ENCODE measurements around the gene GDPD3. TPM values are rescaled to one million over a fixed set of nuclear protein-coding genes. Genes with fewer than 3 reads are reported as not detected.
"Not testable (repeated sequence)": the region's sequence is repeated elsewhere in the genome, so short reads cannot be mapped to it uniquely, and the experiment has no call there.

Gene GDPD3
- total RNA-seq, 6 experiments from 2014 or later, result 0.19 to 2.3 (median 2.3) TPM; not detected in 1

DNA sequence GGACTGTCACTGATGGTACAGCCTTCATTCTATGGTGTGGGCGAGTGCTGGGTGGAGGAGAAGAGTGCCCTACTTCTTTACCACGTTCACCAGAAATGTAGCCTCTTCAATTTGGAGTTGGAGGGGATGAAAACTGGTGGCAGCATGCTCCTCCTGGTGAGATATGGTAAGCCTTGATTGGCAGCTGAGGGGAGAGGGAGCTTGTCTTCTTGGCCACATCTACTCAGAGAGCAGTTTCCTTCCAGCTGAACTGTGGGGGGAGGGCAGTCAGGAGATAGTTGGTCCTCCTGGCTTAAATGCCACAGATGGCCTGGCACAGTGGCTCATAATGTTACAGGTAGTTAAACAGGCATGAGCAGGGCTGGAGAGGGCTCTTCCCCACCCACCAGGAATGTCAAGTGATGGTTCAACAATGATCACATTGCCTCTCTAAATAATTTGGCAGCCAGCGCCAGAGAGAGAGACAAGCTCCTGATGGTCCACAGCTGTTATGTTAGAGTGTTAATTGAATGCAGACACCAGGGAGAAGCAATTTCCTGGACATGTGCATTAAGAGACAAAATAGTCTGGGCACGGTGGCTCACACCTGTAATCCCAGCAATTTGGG is 18.6 kb upstream of the GDPD3 start:
- intact Hi-C loops (cut with DNase I), result no loop called here
- H3K27me3 ChIP-seq, result no peaks in the 10 kb centered on the region
- ATAC-seq, result no peak
- no peaks in the 10 kb centered on the region for H3K9me3 ChIP-seq
- TF ChIP-seq, protein P1, sequence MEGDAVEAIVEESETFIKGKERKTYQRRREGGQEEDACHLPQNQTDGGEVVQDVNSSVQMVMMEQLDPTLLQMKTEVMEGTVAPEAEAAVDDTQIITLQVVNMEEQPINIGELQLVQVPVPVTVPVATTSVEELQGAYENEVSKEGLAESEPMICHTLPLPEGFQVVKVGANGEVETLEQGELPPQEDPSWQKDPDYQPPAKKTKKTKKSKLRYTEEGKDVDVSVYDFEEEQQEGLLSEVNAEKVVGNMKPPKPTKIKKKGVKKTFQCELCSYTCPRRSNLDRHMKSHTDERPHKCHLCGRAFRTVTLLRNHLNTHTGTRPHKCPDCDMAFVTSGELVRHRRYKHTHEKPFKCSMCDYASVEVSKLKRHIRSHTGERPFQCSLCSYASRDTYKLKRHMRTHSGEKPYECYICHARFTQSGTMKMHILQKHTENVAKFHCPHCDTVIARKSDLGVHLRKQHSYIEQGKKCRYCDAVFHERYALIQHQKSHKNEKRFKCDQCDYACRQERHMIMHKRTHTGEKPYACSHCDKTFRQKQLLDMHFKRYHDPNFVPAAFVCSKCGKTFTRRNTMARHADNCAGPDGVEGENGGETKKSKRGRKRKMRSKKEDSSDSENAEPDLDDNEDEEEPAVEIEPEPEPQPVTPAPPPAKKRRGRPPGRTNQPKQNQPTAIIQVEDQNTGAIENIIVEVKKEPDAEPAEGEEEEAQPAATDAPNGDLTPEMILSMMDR (IDR thresholded peaks at IDR 0.05), result no peak
- no peak for TF ChIP-seq POLR2A (IDR thresholded peaks at IDR 0.05)
- no peak overlapping the region for H3K4me3 ChIP-seq
- WGBS (ENCODE audit: insufficient coverage, low coverage, low lambda C conversion rate, missing lambda C conversion rate), result 71% methylated on average over 1 of the region's 4 CpGs
- no peak for DNase-seq
- no peaks in the 10 kb centered on the region for H3K36me3 ChIP-seq
- no peak overlapping the region for H3K27ac ChIP-seq
- H3K4me1 ChIP-seq, result no peaks in the 10 kb centered on the region

DNA sequence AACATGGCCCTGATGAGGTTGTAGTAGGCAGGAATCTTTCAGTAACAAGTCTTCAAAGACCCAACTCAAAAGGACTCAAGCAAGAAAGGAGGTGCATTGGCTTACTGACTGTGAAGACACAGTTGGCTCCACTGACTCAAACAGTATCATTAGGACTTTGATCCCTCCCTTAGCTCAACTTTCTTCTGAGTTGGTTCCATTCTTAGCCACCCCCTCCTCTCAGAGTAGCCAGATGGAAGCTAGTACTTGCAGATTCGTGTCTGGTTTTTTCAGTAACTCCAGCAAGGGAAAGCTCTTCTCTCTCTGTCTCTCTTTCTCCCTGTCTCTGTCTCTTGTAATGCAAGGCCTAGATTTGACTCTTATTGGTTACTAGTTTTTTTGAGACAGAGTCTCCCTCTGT is 14.7 kb upstream of the GDPD3 start:
- intact Hi-C loops (cut with DNase I), result no loop called here

DNA sequence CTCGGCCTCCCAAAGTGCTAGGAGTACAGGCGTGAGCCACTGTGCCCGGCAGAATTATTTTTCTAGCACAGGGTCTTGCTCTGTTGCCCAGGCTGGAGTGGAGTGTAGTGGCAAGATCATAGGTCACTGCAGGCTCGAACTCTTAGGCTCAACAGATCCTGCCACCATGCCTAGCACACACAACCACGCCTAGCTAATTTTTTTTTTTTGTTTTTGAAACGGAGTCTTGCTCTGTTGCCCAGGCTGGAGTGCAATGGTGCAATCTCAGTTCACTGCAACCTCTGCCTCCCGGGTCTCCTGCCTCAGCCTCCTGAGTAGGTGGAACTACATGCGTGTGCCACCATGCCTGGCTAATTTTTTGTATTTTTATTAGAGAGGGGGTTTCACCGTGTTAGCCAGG is 12.4 kb upstream of the GDPD3 start:
- H3K4me3 ChIP-seq; H3K36me3 ChIP-seq; H3K9me3 ChIP-seq; H3K27me3 ChIP-seq; DNase-seq; H3K27ac ChIP-seq; intact Hi-C loops (cut with DNase I); ATAC-seq: not testable (repeated sequence)
- H3K4me1 ChIP-seq, result peaks cover 0 to 15% (median 0%) of the 10 kb centered on the region in 4 donors
- WGBS (ENCODE audit: insufficient coverage, low coverage, low lambda C conversion rate, missing lambda C conversion rate), result 87% methylated on average over 7 of the region's 9 CpGs

More for the DNA sequence above, 14.7 kb upstream of the GDPD3 start:
- Histone ChIP-seq H3K4me1 (peaks cover 0 to 11% (median 0%) of the 10 kb centered on the region in 4 donors), H3K36me3 (no peaks in the 10 kb centered on the region), H3K9me3 (no peaks in the 10 kb centered on the region), H3K4me3 (no peak overlapping the region), H3K27me3 (no peaks in the 10 kb centered on the region), H3K27ac (no peak overlapping the region)
- ATAC-seq (no peak), DNase-seq (no peak)
- WGBS (ENCODE audit: insufficient coverage, low coverage, low lambda C conversion rate, missing lambda C conversion rate), result 80% methylated on average over 1 of the region's 1 CpG
- TF ChIP-seq POLR2A (IDR thresholded peaks at IDR 0.05), result no peak
- TF ChIP-seq, protein P1 (IDR thresholded peaks at IDR 0.05), result no peak

DNA sequence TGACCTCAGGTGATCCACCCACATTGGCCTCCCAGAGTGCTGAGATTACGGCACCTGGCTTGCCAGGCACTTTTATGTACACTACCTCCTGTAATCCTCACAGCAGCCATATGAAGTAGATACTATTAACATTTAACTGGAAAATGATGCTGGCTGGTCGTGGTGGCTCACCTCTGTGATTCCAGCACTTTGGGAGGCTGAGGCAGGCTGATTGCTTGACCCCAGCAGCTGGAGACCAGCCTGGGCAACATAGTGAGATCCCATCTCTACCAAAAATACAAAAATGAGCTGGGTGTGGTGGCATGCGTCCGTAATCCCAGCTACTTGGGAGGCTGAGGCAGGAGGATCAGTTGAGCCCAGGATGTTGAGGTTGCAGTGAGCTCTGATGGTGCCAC is 11.6 kb upstream of the GDPD3 start:
- ATAC-seq, result no peak
- DNase-seq, result no peak
- no peak for TF ChIP-seq POLR2A (IDR thresholded peaks at IDR 0.05)
- TF ChIP-seq, protein P1 (IDR thresholded peaks at IDR 0.05), result no peak
- no peak overlapping the region for H3K27ac ChIP-seq
- no peaks in the 10 kb centered on the region for H3K27me3 ChIP-seq
- H3K4me3 ChIP-seq, result no peak overlapping the region
- intact Hi-C loops (cut with DNase I), result no loop called here
- H3K4me1 ChIP-seq, result peaks cover 0 to 15% (median 0%) of the 10 kb centered on the region in 4 donors
- no peaks in the 10 kb centered on the region for H3K9me3 ChIP-seq
- WGBS (ENCODE audit: insufficient coverage, low coverage, low lambda C conversion rate, missing lambda C conversion rate), result no CpG with 5 or more reads among the region's 4 CpGs
- H3K36me3 ChIP-seq, result peaks cover 0 to under 1% (median 0%) of the 10 kb centered on the region in 4 donors

DNA sequence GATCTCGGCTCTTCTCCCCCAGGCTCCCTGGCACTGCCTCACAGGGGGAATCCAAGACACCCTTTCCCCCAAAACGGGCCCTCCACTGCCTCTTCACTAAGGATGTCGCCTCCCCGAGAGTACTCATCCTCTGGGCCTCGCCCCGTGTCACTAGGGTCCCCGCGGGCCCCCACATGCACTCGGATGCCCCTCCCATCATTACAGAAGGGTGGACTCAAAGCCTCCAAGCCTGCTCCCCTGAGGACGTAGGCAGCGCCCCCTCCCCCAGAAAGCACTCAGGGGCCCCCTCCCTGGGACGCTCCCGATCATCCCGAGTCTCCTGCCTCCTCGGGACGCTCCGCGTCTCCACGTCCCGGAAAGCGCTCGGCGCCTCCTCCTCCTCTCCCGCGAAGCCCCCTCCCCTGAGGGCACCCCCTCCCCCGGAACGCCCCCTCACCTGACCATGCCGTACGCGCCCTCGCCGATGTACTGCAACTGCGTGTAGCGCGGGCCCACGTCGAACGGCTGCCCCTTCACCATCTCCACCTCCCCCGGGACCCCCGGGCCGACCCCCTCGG is 9.3 kb upstream of the GDPD3 start:
- Histone ChIP-seq H3K27ac (peak overlapping the region; percentile 72 to 91 (median 88)), H3K4me1 (peaks cover 0 to 15% (median 0%) of the 10 kb centered on the region in 4 donors), H3K4me3 (peak overlapping the region; percentile 67 to 77 (median 71)), H3K9me3 (no peaks in the 10 kb centered on the region), H3K36me3 (peaks cover 0 to 17% (median under 1%) of the 10 kb centered on the region in 4 donors), H3K27me3 (no peaks in the 10 kb centered on the region)
- peak; percentile 6 to 16 (median 10) for ATAC-seq
- intact Hi-C loops (cut with DNase I), result no loop called here
- no peak for TF ChIP-seq POLR2A (IDR thresholded peaks at IDR 0.05)
- TF ChIP-seq, protein P1 (IDR thresholded peaks at IDR 0.05), result no peak
- 4% methylated on average over 9 of the region's 42 CpGs for WGBS (ENCODE audit: insufficient coverage, low coverage, low lambda C conversion rate, missing lambda C conversion rate)
- no peak for DNase-seq
